NCI-H69 (cell line): ENCODE data around the gene FDCSP.
A peak's percentile ranks its signal among the peaks of the same experiment; 100 is the strongest.
"Not testable (repeated sequence)": the region's sequence is repeated elsewhere in the genome, so short reads cannot be mapped to it uniquely, and the experiment has no call there.

Source experiments
- DNase-seq: peaks from one replicate; lab custom pipeline; 2025; lab: John Stamatoyannopoulos, UW

FDCSP gene

GRCh38 chr4:70239884-70240591 is 14.1 kb downstream of the FDCSP start:
- no peak for DNase-seq

GRCh38 chr4:70242297-70242696 is 16.4 kb downstream of the FDCSP start, which contains the start of gene CSN3:
TSS of gene CSN3 (plus strand) at chr4:70242597. CDS start at chr4:70244820, 2,223 bp downstream.
- DNase-seq = not testable (repeated sequence)

GRCh38 chr4:70243091-70243490 is 17.2 kb downstream of the FDCSP start:
- DNase-seq = no peak

GRCh38 chr4:70251250-70251944 is 25.5 kb downstream of the FDCSP start:
- DNase-seq = no peak

GRCh38 chr4:70251945-70252277 is 26.0 kb downstream of the FDCSP start:
- no peak for DNase-seq

GRCh38 chr4:70269674-70270073 is 43.8 kb downstream of the FDCSP start:
- DNase-seq = peak; percentile 4

DNA sequence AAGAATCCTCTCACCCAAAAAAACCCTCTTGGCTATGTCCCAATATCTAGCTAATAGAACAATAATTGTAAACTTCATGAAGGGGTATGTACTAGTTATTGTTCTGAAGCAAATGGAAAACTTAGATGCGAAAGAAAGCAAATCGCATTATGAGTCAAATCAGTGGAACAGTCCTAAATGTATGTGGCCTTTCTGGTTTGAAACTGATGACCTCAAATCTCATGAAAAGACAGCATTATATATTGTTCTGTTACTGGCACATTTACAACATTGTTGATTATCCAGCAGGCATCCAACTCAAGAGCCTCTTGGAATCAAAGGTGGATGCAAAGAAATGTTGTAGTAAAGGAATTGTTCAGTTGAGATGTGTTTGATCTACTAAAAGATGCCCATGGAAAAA is 51.2 kb downstream of the FDCSP start:
- DNase-seq = no peak

GRCh38 chr4:70280567-70280966 is 54.6 kb downstream of the FDCSP start:
- no peak for DNase-seq
